ENCODE measurements around the gene WDR27.

WDR27 gene

DNA sequence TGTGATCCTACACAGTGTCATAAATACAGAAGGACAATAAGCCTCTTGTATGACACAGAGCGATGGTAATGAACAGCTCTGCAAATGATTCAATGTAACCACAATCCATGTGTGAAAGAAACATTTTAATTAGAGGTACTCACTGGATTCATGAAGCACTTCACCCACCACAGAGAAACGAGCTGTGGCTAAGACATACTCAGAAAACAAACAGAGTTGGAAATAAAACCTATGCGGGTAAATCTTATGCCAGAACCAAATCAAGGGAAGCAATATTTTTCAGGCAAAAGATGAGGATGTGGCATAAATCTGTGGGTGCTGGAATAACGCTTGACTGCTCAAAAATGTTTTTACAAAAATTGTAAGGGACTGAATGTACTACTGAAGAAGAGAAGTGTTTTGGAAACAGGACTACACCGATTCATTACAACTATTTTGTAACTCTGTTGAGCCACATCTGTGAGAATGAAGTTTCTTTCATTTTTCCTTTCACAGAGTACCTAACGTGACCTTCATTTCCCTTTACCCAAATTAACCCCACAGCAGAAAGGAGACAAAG, 112.1 kb downstream of the WDR27 start:
- no peak for DNase-seq

DNA sequence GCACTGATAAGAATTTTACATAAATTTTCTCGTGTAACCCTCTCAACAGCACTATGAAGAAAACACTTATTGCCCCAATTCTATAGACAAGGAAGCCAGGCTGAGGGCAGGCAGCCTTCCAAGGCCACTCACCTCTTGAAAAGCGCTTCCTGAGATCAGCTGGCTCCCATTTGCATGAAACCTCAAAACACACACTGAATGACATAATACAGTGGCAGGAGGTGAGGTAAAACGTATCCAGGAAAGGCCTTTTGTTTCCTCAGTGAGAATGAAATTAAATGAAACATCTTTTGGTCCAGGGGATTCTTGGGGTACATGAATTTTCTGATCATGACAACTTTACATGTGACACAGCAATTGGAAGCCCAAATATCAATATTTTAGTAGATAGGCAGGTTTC, 112.5 kb downstream of the WDR27 start:
- DNase-seq: no peak

DNA sequence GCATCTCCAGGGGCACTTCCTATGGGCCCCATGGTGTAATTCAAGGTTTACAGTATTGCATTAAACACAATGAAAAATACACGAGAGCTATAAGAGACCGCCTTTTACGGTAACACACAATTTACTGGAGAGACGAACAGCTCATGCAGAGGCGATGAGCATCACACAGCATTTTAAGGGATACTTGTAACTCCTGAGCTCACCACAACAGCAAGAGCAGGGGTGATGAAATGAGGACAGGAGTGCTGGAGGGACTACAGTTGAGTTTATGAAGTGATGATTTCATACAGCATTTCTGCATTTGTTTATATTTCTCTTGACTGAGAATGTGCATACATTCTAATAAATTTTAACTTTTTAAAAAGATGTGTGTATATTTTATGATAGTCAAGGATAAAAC, 113.9 kb downstream of the WDR27 start:
- DNase-seq: no peak

DNA sequence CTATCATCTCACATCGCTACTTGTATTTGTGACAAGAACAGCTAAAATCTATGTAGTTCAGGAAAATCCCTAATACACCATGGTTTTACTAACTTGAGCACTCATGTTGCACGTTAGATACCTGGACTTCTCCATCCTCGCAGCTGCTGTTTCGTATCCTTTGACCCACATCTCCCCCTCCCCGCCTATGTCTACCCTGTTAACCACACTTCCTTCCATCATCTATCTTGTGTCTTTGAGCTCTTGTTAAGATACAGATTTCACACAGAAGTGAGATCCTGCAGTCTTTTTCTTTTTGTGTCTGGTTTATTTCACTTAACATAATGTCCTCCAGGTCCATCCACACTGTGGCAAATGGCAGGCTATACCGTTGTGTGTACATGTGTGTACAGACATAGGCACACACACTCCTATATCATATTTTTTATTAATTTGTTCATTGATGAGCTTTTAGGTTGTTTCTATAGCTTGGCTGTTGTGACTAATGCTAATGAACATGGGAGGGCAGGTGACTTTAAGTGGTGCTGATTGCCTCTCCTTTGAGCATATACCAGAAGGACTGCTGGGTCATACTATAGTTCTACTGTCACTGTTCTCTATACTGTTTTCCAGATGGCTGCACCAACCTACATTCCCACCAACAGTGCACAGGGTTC, 117.8 kb downstream of the WDR27 start:
- no peak for DNase-seq

DNA sequence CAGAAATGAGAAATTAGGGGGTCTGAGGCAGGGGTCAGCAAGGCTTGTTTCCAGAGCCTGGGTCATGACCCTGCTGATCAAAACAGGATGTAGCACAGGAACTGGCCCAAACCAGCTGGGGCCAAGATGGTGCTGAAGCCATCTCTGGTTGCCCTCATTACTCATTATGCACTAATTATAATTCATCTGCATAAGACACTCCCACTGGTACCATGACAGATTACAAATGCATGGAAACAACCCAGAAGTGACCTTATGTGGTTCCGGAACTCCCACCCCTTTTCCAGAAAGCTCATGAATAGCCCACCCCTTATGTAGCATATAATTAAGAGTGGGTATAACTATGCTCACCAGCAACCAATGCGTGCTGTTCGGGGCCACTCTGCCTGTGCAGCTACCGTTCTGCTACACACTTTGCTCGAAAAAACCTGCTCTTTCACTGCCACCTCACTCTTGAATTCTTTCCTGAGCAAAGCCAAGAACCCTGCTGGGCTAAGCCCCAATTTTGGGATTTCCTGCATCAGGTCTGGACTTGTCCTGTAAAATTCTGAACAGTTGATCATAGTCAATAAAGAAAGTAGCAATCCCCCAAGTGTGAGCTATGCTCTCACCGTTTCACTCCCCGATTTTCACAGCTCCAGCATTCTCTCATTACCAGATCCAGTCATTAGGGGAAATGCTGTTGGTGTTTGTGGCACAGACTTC, 122.3 kb downstream of the WDR27 start:
- DNase-seq: no peak

DNA sequence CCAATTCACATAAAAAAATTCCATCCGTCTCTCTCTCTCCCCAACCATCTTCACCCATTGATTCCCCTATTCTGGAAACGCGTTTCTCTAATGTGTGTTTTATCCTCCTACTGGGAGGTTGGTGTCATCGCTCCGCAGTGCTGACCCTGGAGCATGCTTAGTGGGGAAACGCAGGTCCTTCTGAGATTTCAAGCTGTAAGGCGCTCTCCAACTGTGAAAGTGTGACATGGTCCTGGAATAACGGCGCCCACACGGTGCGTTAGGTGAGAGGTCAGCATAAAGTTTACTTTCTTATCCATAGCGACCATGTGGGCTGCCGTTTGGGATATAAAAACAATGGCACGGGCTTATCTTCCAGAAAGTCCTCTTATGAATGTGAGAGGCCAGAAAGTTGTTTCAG, 123.9 kb downstream of the WDR27 start:
- no peak for DNase-seq

DNA sequence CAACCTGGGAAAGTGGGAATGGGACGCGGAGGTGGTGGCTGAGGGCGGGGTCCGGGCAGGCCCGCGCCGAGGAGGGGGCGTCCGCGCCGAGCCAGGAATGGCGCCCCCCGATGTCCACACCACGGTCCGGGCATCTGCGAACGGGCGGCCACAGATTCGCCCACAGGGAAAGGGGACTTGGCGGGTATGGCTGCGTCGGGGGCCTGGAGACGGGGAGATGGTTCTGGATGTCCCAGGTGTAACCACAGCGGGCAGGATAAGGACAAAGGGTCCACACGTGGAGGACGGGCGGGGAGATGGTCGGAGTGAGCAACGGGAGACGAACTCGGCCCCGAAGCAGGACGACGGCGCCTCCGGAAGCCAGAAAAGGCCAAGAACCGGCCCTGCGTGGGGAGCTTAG, 124.6 kb downstream of the WDR27 start:
- no peak for DNase-seq

DNA sequence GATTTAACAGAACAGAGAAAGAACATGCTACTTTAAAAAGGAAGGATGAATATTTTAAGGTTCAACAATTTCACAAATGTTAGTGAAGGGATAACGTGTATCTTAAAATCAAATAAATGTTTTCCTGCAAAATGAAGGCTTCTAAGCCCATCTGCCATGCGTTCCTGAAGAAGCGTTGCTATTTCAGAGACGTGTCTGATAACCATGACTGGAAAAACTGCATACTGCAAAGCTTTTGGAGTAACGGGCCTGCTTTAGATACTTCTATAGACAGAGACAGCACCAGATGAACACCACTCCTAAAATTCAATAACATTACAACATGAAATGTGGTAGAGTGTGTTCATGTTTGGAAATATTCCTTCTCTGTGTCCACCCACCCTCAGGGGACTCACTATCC, 126.0 kb downstream of the WDR27 start:
- DNase-seq: no peak

DNA sequence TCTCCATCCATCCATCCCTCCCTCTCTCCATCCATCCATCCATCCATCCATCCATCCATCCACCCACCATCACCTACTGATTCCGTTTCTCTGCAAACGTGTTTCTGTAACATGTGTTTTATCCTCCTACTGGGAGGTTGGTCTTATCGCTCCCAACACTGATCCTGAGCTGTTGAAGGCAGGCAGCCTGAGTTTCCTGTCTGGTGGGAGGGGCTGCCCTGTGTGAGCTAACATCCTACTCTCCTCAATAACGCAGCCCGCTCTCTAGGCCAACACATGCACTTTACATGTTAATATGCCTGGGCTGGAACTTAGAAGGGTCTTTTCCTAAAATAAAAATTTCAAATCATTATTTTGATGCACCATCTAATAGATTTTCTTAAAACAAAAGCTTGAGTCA, 126.5 kb downstream of the WDR27 start:
- no peak for DNase-seq

DNA sequence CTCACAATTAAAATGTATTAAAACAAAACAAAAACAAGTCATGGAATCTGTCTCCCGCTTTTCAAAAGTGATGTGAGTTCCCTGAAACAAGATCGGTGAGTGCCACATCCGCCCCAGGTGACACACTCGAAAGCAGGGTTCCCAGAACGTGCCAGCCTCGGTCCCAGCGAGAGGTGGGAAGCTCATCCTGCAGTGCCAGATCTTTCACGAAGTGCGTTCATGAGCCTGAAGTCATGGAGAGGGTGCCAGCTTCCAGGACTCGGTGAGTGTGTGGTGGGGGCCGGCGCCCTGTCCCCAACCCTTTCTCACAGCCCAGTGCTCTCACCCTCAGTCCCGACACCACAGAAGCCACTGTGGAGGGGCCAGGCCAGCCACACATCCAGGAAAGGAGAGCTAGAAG, 127.4 kb downstream of the WDR27 start:
- DNase-seq: no peak

DNA sequence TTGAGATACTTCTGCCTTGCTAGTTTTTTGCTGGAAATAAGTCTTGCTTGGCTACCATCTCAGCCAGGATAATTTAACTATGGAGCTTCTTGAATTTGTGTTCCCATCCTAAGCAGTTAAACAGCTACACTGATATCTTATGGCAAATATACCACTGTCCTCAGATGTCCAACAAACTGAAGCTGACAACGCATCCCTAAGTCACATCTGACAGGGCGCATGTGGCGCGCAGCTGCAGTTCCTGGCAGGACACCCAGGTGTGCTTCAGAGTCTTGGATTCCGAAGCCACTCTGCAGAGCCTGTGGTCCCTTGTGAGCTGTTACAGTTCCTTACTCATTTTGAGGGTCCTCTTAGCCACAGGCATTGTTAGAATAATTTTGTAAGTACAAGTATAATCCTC, 127.9 kb downstream of the WDR27 start:
- no peak for DNase-seq

DNA sequence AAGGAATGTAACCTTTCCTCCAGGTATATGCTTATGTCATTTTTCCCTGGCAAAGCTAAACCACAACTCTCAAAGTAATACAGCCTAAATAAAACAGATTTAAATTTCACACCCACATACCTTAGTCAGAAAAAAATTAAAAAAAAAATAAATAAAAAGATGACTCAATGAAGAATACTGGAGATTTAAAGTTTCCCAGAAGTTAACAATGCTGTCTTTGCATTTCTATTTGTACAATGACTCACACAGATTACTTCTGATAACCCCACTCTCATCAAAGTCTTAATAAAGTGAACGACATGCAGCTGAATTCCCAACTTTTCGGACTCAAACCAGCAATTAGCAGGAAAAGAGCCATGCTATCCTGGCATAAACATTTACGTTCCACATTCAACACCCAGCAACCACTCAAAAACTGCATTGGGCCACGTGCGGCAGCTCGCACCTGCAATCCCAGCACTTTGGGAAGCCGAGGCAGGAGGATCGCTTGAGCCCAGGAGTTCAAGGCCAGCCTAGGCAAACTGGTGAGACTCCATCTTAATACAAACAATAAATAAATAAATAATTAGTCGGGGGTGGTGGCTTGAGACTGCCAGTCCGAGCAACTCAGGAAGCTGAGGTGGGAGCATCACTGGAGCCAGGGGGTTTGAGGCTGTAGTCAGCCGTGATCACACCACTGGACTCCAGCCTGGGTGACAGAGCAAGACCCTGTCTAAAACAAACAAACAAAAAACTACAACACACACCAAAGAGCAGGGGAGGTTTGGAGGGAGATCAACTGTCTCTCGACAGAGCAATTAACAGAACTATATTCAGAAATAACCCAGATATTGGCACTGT, 130.5 kb downstream of the WDR27 start:
- no peak for DNase-seq

DNA sequence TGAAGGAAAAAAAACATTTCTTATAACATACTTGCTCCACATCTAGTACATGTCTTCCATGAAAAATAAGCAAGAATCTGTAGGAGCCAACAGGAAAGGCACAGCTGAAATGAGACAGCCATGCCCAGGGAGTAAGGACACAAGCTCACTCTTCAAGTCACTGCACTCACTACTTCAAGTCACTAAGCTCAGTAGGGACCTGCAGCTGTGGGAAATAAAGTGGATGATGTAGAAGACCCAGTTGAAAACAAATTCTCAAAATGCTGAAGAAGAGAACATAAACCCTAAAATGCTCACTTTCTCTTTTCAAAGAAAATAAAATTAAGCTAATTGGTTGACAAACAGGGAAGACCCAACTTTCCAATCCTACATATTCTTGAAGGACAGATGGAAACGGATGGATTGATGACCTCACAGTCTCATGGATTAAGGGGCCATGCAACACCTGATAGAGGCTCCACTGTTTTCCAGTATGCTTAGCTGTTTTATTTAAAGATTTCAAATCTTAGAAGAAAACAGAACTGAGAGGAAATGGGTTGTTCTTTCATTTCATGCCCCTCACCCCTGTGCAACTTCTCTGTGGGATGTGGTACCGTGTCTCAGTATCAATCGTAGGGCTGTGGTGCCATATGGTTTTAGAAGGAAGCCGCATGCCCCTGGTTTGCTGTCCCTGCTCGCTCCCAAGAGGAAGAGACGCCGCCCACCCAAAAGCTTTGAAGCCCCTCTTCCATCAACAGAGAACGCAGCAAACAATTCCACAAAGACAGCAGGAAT, 133.3 kb downstream of the WDR27 start:
- no peak for DNase-seq

DNA sequence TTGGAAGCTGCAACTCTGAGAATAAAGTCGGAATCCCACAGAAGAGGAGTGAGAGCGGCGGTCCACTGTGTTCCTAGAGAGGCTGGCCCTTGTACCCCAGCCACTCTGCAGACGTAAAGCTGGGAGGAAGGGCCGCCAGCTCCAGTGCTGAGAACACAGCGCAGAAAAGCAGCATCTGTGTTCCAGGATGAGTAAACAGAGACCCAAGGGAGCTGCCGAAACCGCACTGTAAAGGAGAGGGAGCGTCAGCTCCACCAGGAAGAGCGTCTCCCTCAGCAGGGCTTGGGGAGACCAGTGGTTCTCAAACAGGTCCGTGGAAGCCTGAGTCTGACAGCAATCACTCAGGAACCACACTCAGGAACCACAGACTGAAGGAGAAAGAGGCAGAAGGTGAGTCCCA, 134.0 kb downstream of the WDR27 start:
- no peak for DNase-seq

DNA sequence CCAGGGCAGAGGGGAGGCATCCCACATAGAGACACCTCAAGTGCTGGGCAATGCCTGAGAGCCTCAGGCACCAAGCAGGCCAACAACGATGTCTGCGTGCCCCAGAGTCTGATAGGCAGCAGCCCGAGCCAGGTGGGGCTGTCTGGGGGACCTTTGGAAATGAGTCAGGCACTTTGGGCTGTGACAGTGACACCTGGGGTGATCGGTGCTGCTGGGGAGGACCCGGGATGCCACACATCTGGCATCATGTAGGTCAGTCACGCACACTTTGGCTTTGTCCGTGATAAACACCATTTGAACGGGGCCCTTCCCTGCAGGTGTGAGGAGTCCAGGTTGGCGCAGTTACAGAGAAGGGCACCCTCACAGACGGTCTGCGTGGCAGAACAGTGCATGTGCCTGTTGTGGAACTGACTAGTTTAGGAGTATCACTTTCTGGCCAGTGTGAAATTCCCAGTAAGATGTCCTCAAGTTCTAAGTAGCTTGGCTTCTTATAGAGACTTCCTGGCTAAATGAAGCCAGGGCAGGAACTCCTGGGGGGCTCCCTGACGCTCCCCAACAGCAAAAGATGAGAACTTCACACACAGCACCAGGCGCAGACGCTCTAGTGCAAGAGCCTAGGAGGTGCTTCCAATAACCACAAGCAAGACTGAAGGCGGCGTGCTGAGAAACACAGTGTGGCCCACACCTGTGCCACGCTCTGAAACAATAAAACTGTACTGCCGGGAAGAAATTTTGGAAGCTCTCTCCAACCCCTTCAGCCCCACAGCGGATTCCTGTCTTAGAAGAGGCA, 134.7 kb downstream of the WDR27 start:
- DNase-seq: no peak

DNA sequence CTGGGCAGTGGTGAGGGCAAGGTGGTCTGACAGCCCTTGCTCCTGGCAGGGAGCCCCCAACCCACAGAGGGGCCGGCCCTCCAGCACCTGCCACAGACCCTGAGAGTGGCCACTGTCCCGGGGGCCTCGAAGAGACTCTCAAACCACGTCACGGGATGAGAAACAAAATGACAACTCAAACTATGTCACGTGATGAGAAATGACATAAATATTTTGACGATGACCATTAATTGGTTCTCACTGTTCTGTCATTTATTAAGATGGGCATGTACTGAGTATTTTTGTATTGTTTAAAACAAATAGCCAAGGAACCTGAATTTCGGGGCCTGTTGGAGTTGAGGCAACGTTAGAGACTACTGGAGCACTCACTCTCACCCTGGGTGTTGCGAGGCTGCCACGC, 135.5 kb downstream of the WDR27 start:
- no peak for DNase-seq

DNA sequence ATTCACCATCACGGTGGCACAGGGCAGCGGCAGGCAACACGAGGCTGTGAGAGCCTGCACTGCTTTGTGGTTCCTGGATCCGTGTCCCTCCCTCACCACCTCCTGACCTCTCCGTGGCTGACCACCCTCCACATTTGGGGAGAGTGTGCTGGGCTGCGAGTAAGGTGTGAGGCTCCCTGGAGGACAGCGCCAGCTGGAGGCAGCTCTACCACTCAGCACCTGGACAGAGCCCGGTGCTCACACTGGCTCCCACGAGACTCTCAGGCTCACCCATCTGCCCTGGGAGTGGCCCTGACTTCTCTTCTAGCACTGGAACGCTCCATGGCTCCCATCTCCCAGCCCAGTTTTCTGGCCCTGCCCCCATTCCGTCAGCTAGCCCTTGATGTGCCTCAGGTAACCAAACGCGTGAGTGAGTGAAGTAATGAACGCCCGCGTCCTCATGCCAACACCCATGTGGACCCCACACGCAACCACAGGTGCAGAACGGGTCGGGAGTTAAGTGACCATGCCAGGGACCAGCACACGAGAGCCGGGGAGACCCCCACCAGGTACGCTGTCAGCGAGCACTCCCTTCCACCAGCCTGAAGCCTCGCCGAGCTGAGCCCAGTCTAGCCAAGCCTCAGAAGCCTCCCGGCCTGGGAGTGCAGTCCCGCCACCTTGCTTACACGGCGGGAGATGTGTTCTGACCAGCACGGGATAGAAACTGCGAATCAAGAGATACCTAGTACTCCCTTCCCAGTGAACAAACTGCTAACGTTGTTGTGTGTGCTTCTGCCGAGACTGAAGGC, 137.2 kb downstream of the WDR27 start:
- no peak for DNase-seq

DNA sequence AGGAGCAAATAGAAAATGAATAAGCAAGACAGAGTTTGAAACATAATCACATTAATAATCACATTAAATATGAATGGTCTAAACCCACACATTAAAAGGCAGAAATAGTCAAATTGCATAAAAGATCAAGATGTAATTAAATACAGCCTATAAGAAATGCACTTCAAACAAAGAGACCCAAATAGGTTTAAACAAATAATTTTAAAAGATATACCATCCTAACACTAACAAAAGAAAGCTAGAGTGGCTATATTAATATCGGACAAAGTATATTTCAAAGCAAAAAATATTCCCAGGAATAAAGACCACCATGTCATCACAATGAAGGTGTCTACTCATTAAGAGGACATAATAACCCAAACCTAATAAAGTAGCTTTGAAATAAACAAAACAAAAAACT, 140.2 kb downstream of the WDR27 start:
- no peak for DNase-seq

DNA sequence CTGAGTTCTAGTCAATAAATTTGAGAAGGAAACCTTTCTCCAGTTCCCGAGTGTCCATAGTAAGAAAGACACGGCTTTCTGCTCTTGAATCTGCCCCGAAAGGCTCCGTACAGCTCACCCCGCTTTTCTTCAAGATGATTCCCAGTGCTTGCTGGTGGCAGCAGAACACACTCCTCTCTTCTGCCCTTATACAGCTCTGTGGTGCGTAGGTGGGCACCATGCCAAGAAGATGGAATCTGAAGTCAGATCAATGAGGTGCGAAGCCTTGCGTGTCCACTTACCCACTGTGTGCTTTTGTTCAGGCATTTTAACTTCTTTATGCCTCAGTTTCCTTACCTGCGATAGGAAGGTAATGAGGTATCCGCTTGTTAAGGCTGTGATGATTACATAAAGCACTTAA, 142.2 kb downstream of the WDR27 start:
- DNase-seq: no peak

DNA sequence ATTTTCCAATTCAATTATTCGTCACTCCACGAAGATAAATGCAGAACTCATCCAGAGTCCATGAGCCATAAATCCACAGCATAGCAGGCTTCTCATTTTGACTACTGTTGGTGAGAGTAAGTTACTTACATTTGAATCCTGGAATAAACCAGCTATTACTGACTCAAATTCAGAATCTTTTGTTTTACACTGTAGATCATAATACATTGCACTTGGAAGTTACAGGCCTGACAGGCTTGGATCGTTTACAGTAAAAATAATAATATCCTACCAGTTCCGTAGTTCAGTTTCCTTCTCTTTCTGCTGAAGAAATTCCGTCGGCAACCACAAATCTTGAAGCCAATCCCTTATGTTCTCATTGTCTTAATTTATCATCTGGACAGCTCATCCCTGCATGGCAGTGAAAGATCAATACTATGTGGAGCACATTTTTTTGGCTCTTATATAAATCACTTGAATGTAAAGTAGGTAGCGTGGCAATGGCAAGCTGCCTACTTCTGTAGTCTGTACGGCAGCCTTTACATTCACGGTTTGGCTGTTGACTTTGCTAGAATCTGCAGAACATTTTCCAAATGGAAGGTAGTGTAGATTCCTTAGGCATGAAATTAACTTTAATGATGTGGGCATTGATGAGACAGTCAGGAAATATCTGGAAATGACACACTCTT, 142.9 kb downstream of the WDR27 start:
- DNase-seq: no peak

DNA sequence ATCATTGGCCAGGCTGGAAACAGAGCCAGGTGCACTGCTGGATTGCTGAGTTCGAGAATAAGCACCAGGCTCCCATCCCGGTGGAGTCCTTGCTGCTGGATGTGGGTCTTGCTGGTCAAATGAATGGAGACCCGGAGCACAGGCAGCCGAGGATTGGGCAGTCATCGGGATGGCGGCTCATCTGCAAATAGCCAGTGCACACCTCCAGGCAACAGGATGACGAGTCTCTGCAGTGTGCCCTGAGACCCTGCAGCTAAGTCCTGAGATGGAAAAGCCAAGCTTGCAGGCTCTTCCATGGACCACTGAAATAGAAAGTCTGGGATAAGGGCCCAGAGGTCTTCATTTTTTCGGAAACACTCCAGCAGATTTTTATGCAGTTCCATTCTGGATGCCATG, 143.5 kb downstream of the WDR27 start:
- DNase-seq: no peak
